Smooth muscle cell (in vitro differentiated cells): Measurements from ENCODE around the gene CTLA4. TPM values are rescaled to one million over a fixed set of nuclear protein-coding genes. Genes with fewer than 3 reads are reported as not detected.
"Not testable (repeated sequence)": the region's sequence is repeated elsewhere in the genome, so short reads cannot be mapped to it uniquely, and the experiment has no call there.

ENCODE experiments used
- DNase-seq: peaks from one replicate; lab custom pipeline; 2025; ENCODE audit not compliant: unreplicated experiment; lab: John Stamatoyannopoulos, UW
- H2AFZ ChIP-seq: fragments of 200-600 bp; sonication (generic); 2 replicates; pipeline ENCODE4 v1.6.0; 2016; ENCODE audit warnings: antibody characterized with exemption, low read depth, mild to moderate bottlenecking
- H3F3A ChIP-seq: fragments of 200-600 bp; sonication (generic); 2 replicates; pipeline ENCODE4 v1.6.0; 2017; ENCODE audit warnings: antibody characterized with exemption, low read depth
- H3K27ac ChIP-seq: fragments of 200-600 bp; sonication (generic); 2 replicates; pipeline ENCODE4 v1.5.1; 2016; ENCODE audit warnings: low read depth, mild to moderate bottlenecking
- H3K27me3 ChIP-seq: fragments of 200-600 bp; sonication (generic); 2 replicates; pipeline ENCODE4 v1.6.1; 2016; ENCODE audit warnings: low read depth, mild to moderate bottlenecking
- H3K36me3 ChIP-seq: fragments of 200-600 bp; sonication (generic); 2 replicates; pipeline ENCODE4 v1.5.1; 2016; ENCODE audit warnings: low read depth
- H3K4me1 ChIP-seq: fragments of 200-600 bp; sonication (generic); 2 replicates; pipeline ENCODE4 v1.5.1; 2016; ENCODE audit warnings: low read depth
- H3K4me2 ChIP-seq: fragments of 200-600 bp; sonication (generic); 2 replicates; pipeline ENCODE4 v1.6.0; 2016; ENCODE audit warnings: mild to moderate bottlenecking
- H3K4me3 ChIP-seq: fragments of 200-600 bp; sonication (generic); 2 replicates; pipeline ENCODE4 v1.5.1; 2016; ENCODE audit warnings: mild to moderate bottlenecking
- H3K79me2 ChIP-seq: fragments of 200-600 bp; sonication (generic); 2 replicates; pipeline ENCODE4 v1.6.0; 2016; ENCODE audit warnings: low read depth, mild to moderate bottlenecking
- H3K9ac ChIP-seq: fragments of 200-600 bp; sonication (generic); 2 replicates; pipeline ENCODE4 v1.6.0; 2016; ENCODE audit warnings: low read depth
- H3K9me3 ChIP-seq: fragments of 200-600 bp; sonication (generic); replicated peaks from 2 replicates; pipeline ENCODE4 v1.5.1; 2016; ENCODE audit warnings: low read depth
- H4K20me1 ChIP-seq: fragments of 200-600 bp; sonication (generic); 2 replicates; pipeline ENCODE4 v1.6.0; 2016; ENCODE audit warnings: low read depth
- WGBS: methylation state at CpG from one replicate; pipeline ENCODE4 v1.1.7; 2016; ENCODE audit warnings: low lambda C conversion rate; 5-methylcytosine and 5-hydroxymethylcytosine counted together
- polyA plus RNA-seq: library from polyadenylated mRNA; unstranded; fragments of >200 nt; fragmentation: Nextera tagmentation; extraction: Ambion mirVana; gene quantifications from 2 replicates; pipeline ENCODE4 v1.2.1, GENCODE V29; 2016
- total RNA-seq: library from RNA; depleted of rRNA; stranded (reverse); fragments of >200 nt; gene quantifications from 2 replicates; pipeline ENCODE4 v1.2.3, GENCODE V29; 2014
- TF ChIP-seq, protein P1 (sequence below): fragments of 200-600 bp; sonication (generic); IDR thresholded peaks from 2 replicates; pipeline ENCODE4 v1.5.1; 2017; ENCODE audit warnings: borderline replicate concordance, mild to moderate bottlenecking, antibody characterized with exemption; ENCODE audit not compliant: insufficient read depth, poor library complexity, severe bottlenecking

Gene CTLA4
- total and polyA plus RNA-seq, 2 experiments from 2014 or later, result not detected

DNA sequence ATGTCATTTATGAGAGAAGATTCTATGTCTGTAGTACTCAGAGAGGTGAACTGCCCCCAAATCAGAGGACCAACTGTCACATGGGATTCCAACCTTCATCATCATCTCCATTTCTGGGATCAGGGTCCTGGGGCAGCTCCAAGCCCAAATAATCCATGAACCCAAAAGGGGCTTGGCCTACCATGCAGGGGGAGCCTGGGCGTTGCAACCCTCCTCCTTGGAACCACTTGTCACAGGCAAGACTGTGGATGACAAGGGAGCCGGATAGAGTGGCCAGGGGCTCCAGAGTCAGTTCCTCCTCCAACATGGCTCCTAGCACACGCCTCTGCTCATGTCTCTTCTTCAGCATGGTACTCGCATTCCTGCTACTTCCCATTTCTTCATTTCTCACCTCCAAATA is 7.9 kb downstream of the CTLA4 start:
- no peak for DNase-seq
- Histone ChIP-seq H3K4me3 (no peak overlapping the region), H2AFZ (no peak overlapping the region), H3K79me2 (no peaks in the 10 kb centered on the region), H4K20me1 (no peaks in the 10 kb centered on the region), H3K9me3 (no peaks in the 10 kb centered on the region), H3K27me3 (peaks cover 10% of the 10 kb centered on the region), H3K4me1 (no peaks in the 10 kb centered on the region), H3K9ac (no peak overlapping the region), H3K36me3 (no peaks in the 10 kb centered on the region), H3K27ac (no peak overlapping the region), H3F3A (no peaks in the 10 kb centered on the region), H3K4me2 (no peak overlapping the region)
- TF ChIP-seq, protein P1, sequence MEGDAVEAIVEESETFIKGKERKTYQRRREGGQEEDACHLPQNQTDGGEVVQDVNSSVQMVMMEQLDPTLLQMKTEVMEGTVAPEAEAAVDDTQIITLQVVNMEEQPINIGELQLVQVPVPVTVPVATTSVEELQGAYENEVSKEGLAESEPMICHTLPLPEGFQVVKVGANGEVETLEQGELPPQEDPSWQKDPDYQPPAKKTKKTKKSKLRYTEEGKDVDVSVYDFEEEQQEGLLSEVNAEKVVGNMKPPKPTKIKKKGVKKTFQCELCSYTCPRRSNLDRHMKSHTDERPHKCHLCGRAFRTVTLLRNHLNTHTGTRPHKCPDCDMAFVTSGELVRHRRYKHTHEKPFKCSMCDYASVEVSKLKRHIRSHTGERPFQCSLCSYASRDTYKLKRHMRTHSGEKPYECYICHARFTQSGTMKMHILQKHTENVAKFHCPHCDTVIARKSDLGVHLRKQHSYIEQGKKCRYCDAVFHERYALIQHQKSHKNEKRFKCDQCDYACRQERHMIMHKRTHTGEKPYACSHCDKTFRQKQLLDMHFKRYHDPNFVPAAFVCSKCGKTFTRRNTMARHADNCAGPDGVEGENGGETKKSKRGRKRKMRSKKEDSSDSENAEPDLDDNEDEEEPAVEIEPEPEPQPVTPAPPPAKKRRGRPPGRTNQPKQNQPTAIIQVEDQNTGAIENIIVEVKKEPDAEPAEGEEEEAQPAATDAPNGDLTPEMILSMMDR, result no peak
- WGBS, result 87% methylated on average over 4 of the region's 4 CpGs

DNA sequence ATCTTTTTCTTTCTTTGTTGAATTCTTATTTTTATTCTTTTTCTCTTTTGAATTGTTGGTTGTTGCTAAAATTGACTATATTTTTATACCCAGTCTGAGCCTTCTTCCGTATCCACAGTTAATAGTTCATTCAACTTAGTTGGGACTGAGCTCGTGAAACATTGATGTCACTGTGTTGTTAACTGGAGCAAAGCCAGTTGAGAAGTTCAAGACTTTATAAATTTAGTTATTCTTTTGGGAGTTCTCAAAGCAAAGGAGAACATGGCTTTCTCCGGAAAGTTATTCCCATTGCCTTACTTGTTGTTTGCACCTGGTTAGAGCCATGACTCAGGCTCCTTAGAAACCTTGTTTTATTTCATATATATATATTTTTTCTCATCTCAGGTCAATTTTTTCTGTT is 8.8 kb downstream of the CTLA4 start:
- Histone ChIP-seq H3K27ac (no peak overlapping the region), H3K36me3 (no peaks in the 10 kb centered on the region), H4K20me1 (no peaks in the 10 kb centered on the region), H3K27me3 (peaks cover 10% of the 10 kb centered on the region), H3K9me3 (no peaks in the 10 kb centered on the region), H3K9ac (no peak overlapping the region), H3K4me1 (no peaks in the 10 kb centered on the region), H3K4me2 (no peak overlapping the region), H3F3A (no peaks in the 10 kb centered on the region), H2AFZ (no peak overlapping the region), H3K4me3 (no peak overlapping the region), H3K79me2 (no peaks in the 10 kb centered on the region)
- TF ChIP-seq, protein P1, result no peak
- no peak for DNase-seq
- 91% methylated on average over 3 of the region's 3 CpGs for WGBS

DNA sequence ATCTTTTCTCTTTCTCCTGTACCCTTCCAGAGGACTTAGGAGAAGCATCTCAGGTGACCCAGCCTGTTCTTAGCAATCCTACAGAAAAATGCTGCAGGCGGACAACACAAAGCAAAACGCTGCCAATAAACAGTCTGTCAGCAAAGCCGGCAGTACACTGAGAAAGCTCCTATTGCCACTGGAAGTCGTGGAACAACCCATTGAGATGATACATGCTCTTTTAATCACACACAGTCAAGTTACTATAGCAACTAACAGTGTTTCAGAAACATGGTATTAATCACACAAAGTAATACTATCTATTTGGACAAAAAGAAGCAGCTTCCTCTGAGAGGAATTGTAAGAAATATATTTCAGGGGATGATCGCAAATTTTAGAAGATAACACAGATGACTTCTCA is 10.5 kb downstream of the CTLA4 start:
- Histone ChIP-seq H3K9me3 (no peaks in the 10 kb centered on the region), H3K27ac (no peak overlapping the region), H3K79me2 (no peaks in the 10 kb centered on the region), H3K9ac (no peak overlapping the region), H3K4me3 (no peak overlapping the region), H4K20me1 (no peaks in the 10 kb centered on the region), H3K36me3 (no peaks in the 10 kb centered on the region), H2AFZ (no peak overlapping the region), H3F3A (no peaks in the 10 kb centered on the region), H3K4me2 (no peak overlapping the region), H3K4me1 (no peaks in the 10 kb centered on the region), H3K27me3 (peaks cover 5% of the 10 kb centered on the region)
- WGBS, result 67% methylated on average over 5 of the region's 5 CpGs
- no peak for DNase-seq
- TF ChIP-seq, protein P1, result no peak

DNA sequence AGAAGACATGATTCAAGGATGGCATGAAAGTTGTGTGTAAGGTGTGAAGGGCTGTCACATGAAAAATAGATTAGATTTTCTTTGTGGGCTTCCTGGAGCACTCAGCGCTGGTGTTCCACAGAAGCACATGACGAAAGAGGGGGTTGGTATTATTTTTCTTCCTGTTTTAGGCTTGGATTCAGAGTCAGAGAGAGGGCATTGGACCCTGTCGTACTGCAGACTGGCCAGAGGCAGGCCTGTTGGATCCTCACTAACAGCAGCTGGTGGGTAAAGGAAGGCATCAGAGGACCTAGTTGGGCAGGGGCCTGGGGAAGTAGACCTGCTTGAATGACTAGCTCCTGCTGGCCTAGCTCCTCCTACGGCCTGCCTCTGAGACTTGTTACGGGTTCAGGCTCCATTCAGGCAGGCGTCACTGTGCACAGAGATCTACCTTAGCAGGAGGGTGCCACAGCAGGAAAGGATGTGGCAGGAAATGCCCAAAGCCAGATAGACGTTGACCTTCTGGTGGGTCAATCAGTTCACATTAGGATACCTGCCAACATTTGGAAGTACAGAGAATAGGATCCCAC is 13.1 kb downstream of the CTLA4 start:
- DNase-seq, result no peak
- Histone ChIP-seq H2AFZ (no peak overlapping the region), H3F3A (no peaks in the 10 kb centered on the region), H3K79me2 (no peaks in the 10 kb centered on the region), H3K27me3 (peaks cover 5% of the 10 kb centered on the region), H3K4me2 (no peak overlapping the region), H3K9ac (no peak overlapping the region), H3K4me1 (no peaks in the 10 kb centered on the region), H3K27ac (no peak overlapping the region), H4K20me1 (no peaks in the 10 kb centered on the region), H3K9me3 (no peaks in the 10 kb centered on the region), H3K36me3 (no peaks in the 10 kb centered on the region), H3K4me3 (no peak overlapping the region)
- TF ChIP-seq, protein P1, result no peak
- 93% methylated on average over 7 of the region's 7 CpGs for WGBS

DNA sequence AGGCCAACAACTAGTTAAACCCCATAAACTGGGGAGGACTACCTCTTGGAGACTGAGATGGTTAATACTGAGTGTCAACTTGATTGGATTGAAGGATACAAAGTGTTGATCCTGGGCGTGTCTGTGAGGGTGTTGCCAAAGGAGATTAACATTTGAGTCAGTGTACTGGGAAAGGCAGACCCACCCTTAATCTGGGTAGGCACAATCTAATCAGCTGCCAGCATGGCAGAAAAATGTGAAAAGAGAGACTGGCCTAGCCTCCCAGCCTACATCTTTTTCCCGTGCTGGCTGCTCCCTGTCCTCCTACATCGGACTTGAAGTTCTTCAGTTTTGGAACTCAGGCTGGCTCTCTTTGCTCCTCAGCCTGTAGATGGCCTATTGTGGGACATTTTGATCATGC is 13.6 kb downstream of the CTLA4 start:
- DNase-seq, H4K20me1 ChIP-seq, H2AFZ ChIP-seq, H3K4me2 ChIP-seq, H3K9ac ChIP-seq, H3K4me3 ChIP-seq, H3K27me3 ChIP-seq, H3K27ac ChIP-seq, H3K9me3 ChIP-seq, H3K36me3 ChIP-seq, H3K4me1 ChIP-seq, H3F3A ChIP-seq, H3K79me2 ChIP-seq: not testable (repeated sequence)
- 94% methylated on average over 3 of the region's 3 CpGs for WGBS
